Measurements from ENCODE around the gene CHST2. TPM values are rescaled to one million over a fixed set of nuclear protein-coding genes. Genes with fewer than 3 reads are reported as not detected.

The CHST2 gene
- total RNA-seq, 3 donors from 2014 or later, result 1.1 to 3.2 (median 1.5) TPM

DNA sequence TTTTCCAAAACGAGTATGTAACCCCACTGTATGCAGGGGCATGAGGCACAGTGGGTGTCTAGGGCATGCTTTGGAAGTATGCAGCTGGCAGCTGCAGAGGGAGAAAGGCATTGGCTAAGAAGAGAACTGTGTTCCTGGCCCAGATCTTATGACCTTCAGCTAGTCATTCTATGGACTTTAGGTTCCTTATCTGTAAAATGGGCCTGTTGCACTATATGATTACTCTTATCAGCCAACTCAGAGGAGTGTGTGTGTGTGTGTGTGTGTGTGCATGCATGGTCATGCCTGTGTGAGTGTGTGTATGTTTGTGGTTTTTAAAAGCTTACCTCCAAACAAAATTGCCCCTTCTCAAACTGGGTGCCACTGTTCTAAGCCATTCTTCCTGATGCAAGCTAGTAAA, 27.4 kb upstream of the CHST2 start:
- H3K4me3 ChIP-seq, result no peak overlapping the region
- TF ChIP-seq, protein P1, sequence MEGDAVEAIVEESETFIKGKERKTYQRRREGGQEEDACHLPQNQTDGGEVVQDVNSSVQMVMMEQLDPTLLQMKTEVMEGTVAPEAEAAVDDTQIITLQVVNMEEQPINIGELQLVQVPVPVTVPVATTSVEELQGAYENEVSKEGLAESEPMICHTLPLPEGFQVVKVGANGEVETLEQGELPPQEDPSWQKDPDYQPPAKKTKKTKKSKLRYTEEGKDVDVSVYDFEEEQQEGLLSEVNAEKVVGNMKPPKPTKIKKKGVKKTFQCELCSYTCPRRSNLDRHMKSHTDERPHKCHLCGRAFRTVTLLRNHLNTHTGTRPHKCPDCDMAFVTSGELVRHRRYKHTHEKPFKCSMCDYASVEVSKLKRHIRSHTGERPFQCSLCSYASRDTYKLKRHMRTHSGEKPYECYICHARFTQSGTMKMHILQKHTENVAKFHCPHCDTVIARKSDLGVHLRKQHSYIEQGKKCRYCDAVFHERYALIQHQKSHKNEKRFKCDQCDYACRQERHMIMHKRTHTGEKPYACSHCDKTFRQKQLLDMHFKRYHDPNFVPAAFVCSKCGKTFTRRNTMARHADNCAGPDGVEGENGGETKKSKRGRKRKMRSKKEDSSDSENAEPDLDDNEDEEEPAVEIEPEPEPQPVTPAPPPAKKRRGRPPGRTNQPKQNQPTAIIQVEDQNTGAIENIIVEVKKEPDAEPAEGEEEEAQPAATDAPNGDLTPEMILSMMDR (IDR thresholded peaks at IDR 0.05), result no peak
- no peaks in the 10 kb centered on the region for H3K4me1 ChIP-seq (ENCODE audit: low read depth)
- H3K36me3 ChIP-seq (ENCODE audit: low read depth), result no peaks in the 10 kb centered on the region
- ATAC-seq (no peak), DNase-seq (no peak)
- intact Hi-C loops (cut with DNase I, micrococcal nuclease), result no loop called here
- no peaks in the 10 kb centered on the region for H3K9me3 ChIP-seq

DNA sequence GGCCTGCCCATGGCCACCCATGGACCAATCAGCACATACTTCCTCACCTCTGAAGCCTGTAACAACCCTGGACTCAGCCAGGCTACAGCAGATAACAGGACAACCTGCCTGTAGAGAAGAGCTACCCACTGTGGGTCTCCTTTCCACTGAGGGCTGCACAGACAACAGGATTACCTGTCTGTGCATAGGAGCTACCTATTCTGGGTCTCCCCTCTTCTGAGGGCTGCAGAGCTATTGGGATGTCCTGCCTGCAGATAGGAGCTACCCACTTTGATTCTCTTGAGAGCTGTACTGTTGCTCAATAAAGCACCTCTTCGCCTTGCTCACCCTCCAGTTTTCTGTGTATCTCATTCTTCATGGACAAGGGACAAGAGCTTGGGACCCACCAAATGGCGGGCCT, 23.8 kb upstream of the CHST2 start:
- no peaks in the 10 kb centered on the region for H3K4me1 ChIP-seq (ENCODE audit: low read depth)
- intact Hi-C loops (cut with DNase I, micrococcal nuclease), result no loop called here
- TF ChIP-seq, protein P1 (IDR thresholded peaks at IDR 0.05), result no peak
- no peak for DNase-seq
- H3K36me3 ChIP-seq (ENCODE audit: low read depth), result no peaks in the 10 kb centered on the region
- no peak overlapping the region for H3K4me3 ChIP-seq
- no peaks in the 10 kb centered on the region for H3K9me3 ChIP-seq
- no peak for ATAC-seq

GRCh38 chr3:143098032-143098764, 21.4 kb upstream of the CHST2 start:
- DNase-seq (no peak), ATAC-seq (no peak)
- H3K36me3 ChIP-seq (ENCODE audit: low read depth), result no peaks in the 10 kb centered on the region
- no peaks in the 10 kb centered on the region for H3K4me1 ChIP-seq (ENCODE audit: low read depth)
- no peak overlapping the region for H3K4me3 ChIP-seq
- no peaks in the 10 kb centered on the region for H3K9me3 ChIP-seq
- TF ChIP-seq, protein P1 (IDR thresholded peaks at IDR 0.05), result no peak
- intact Hi-C loops (cut with DNase I, micrococcal nuclease), result no loop called here

DNA sequence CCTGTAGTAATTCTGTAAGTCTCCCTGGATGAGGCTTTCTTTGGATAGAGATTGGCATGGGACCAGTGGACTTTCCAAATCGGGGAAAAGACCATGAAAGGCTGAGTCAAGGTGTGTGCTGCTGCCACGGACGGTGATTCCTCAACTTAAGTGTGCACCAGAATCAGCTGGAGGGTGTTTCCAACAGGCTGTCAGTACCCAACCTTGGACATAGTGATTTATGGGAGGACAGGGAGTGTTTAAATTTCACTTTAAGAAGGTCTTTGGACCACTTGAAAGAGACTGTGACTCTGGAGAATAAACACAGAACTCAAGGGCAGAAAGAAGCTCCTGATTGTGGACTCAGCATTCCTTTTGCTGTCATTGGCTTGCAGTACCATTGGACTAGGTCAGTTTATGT, 20.4 kb upstream of the CHST2 start:
- intact Hi-C loops (cut with DNase I, micrococcal nuclease), result no loop called here
- no peak for DNase-seq
- peaks cover 2% of the 10 kb centered on the region for H3K9me3 ChIP-seq
- no peak for ATAC-seq
- TF ChIP-seq, protein P1 (IDR thresholded peaks at IDR 0.05), result no peak
- no peak overlapping the region for H3K4me3 ChIP-seq
- no peaks in the 10 kb centered on the region for H3K4me1 ChIP-seq (ENCODE audit: low read depth)
- no peaks in the 10 kb centered on the region for H3K36me3 ChIP-seq (ENCODE audit: low read depth)

GRCh38 chr3:143099690-143100089, 19.9 kb upstream of the CHST2 start:
- no peak for DNase-seq
- Histone ChIP-seq H3K36me3 (ENCODE audit: low read depth) (no peaks in the 10 kb centered on the region), H3K9me3 (peaks cover 6% of the 10 kb centered on the region), H3K4me3 (no peak overlapping the region), H3K4me1 (ENCODE audit: low read depth) (no peaks in the 10 kb centered on the region)
- ATAC-seq, result no peak
- TF ChIP-seq, protein P1 (IDR thresholded peaks at IDR 0.05), result no peak
- intact Hi-C loops (cut with DNase I, micrococcal nuclease), result no loop called here
